Measurements from ENCODE around the gene GPR132. TPM values are rescaled to one million over a fixed set of nuclear protein-coding genes. Genes with fewer than 3 reads are reported as not detected.
"Not testable (repeated sequence)": the region's sequence is repeated elsewhere in the genome, so short reads cannot be mapped to it uniquely, and the experiment has no call there.

Gene GPR132
- total and polyA plus RNA-seq, 3 experiments from 2014 or later = 34.9 to 52.0 (median 51.3) TPM

- no peak overlapping the region for H3K27ac Mint-ChIP-seq
- Histone ChIP-seq H3K9me3 (ENCODE audit: low read length) (no peaks in the 10 kb centered on the region), H3K36me3 (ENCODE audit: insufficient read depth, low read length) (no peaks in the 10 kb centered on the region), H3K4me3 (ENCODE audit: low read length) (no peak overlapping the region), H3K4me1 (ENCODE audit: insufficient read depth, low read length) (peaks cover 17% of the 10 kb centered on the region), H3K27ac (ENCODE audit: low read depth, low read length) (no peak overlapping the region), H3K27me3 (ENCODE audit: insufficient read depth, low read length, poor library complexity, severe bottlenecking) (no peaks in the 10 kb centered on the region)
- no peak for DNase-seq
- H3K4me3 Mint-ChIP-seq = peak overlapping the region in 1 of 7 donors; percentile 32
- H3K27me3 Mint-ChIP-seq = no peaks in the 10 kb centered on the region
- CTCF ChIA-PET = interaction anchor here (1.7 to 9.0 kb wide), 4 partner anchors 11 to 40 kb away, joined by 8 to 153 read pairs (median 58); partner anchors contain the start of gene GPR132
- H3K4me1 Mint-ChIP-seq = peaks cover 9 to 24% (median 13%) of the 10 kb centered on the region in 3 donors
- peaks cover 0 to 1% (median 0%) of the 10 kb centered on the region in 3 donors for H3K36me3 Mint-ChIP-seq
- POLR2A ChIA-PET = interaction anchor here (0.6 to 4.2 kb wide), 7 partner anchors 8 to 421 kb away, joined by 3 to 34 read pairs (median 4); partner anchors contain the start of genes CLBA1 and GPR132
- H3K9me3 Mint-ChIP-seq = no peaks in the 10 kb centered on the region
These were observed 20.5 kb upstream of the GPR132 start for GRCh38 chr14:105085766-105086165.

GRCh38 chr14:105084741-105085571 is 19.7 kb upstream of the GPR132 start:
- Histone ChIP-seq H3K4me1 (ENCODE audit: insufficient read depth, low read length) (peaks cover 11% of the 10 kb centered on the region), H3K9me3 (ENCODE audit: low read length) (no peaks in the 10 kb centered on the region), H3K27ac (ENCODE audit: low read depth, low read length) (no peak overlapping the region), H3K4me3 (ENCODE audit: low read length) (no peak overlapping the region), H3K36me3 (ENCODE audit: insufficient read depth, low read length) (no peaks in the 10 kb centered on the region), H3K27me3 (ENCODE audit: insufficient read depth, low read length, poor library complexity, severe bottlenecking) (no peaks in the 10 kb centered on the region)
- no peaks in the 10 kb centered on the region for H3K9me3 Mint-ChIP-seq
- H3K27ac Mint-ChIP-seq = peak overlapping the region in 1 of 8 donors; percentile 60
- CTCF ChIA-PET = interaction anchor here (3.8 to 9.0 kb wide), 3 partner anchors 10 to 39 kb away, joined by 27 to 153 read pairs (median 90); partner anchors contain the start of gene GPR132
- H3K4me1 Mint-ChIP-seq = peaks cover 5 to 19% (median 11%) of the 10 kb centered on the region in 3 donors
- H3K27me3 Mint-ChIP-seq = no peaks in the 10 kb centered on the region
- H3K36me3 Mint-ChIP-seq = peaks cover 0 to 1% (median 0%) of the 10 kb centered on the region in 3 donors
- POLR2A ChIA-PET = interaction anchor here (1.1 to 4.2 kb wide), 2 partner anchors 8 to 20 kb away, joined by 3 to 34 read pairs; partner anchors contain the start of gene GPR132
- peak overlapping the region in 2 of 7 donors; percentile 32 to 33 for H3K4me3 Mint-ChIP-seq
- no peak for DNase-seq

- Mint-ChIP-seq H3K27me3 (no peaks in the 10 kb centered on the region), H3K36me3 (peaks cover 0 to 1% (median 0%) of the 10 kb centered on the region in 3 donors), H3K27ac (peak overlapping the region in 2 of 8 donors; percentile 61 to 91), H3K4me3 (peak overlapping the region in 2 of 7 donors; percentile 12 to 27), H3K4me1 (peaks cover 5 to 19% (median 11%) of the 10 kb centered on the region in 3 donors), H3K9me3 (no peaks in the 10 kb centered on the region)
- peaks cover 11% of the 10 kb centered on the region for H3K4me1 ChIP-seq (ENCODE audit: insufficient read depth, low read length)
- no peaks in the 10 kb centered on the region for H3K27me3 ChIP-seq (ENCODE audit: insufficient read depth, low read length, poor library complexity, severe bottlenecking)
- H3K9me3 ChIP-seq (ENCODE audit: low read length) = no peaks in the 10 kb centered on the region
- no peak overlapping the region for H3K4me3 ChIP-seq (ENCODE audit: low read length)
- CTCF ChIA-PET = interaction anchor here (3.8 to 9.0 kb wide), 3 partner anchors 10 to 38 kb away, joined by 27 to 153 read pairs (median 90); partner anchors contain the start of gene GPR132
- no peak overlapping the region for H3K27ac ChIP-seq (ENCODE audit: low read depth, low read length)
- POLR2A ChIA-PET = interaction anchor here (4.2 kb wide), 1 partner anchor 19 kb away, joined by 34 read pairs; the partner anchor contains the start of gene GPR132
- no peak for DNase-seq
- no peaks in the 10 kb centered on the region for H3K36me3 ChIP-seq (ENCODE audit: insufficient read depth, low read length)
These were observed 18.9 kb upstream of the GPR132 start for GRCh38 chr14:105083926-105084685.

- H3K4me1 Mint-ChIP-seq = peaks cover 12 to 18% (median 17%) of the 10 kb centered on the region in 3 donors
- H3K27me3 Mint-ChIP-seq = no peaks in the 10 kb centered on the region
- H3K9me3 Mint-ChIP-seq = no peaks in the 10 kb centered on the region
- Histone ChIP-seq H3K4me3 (ENCODE audit: low read length) (no peak overlapping the region), H3K36me3 (ENCODE audit: insufficient read depth, low read length) (no peaks in the 10 kb centered on the region), H3K9me3 (ENCODE audit: low read length) (no peaks in the 10 kb centered on the region), H3K27me3 (ENCODE audit: insufficient read depth, low read length, poor library complexity, severe bottlenecking) (no peaks in the 10 kb centered on the region), H3K4me1 (ENCODE audit: insufficient read depth, low read length) (peaks cover 16% of the 10 kb centered on the region), H3K27ac (ENCODE audit: low read depth, low read length) (no peak overlapping the region)
- H3K27ac Mint-ChIP-seq = peak overlapping the region in 1 of 8 donors; percentile 68
- H3K4me3 Mint-ChIP-seq = no peak overlapping the region
- no peak for DNase-seq
- ChIA-PET CTCF (no interaction called here), POLR2A (no interaction called here)
- H3K36me3 Mint-ChIP-seq = peaks cover 0 to 1% (median 0%) of the 10 kb centered on the region in 3 donors
These were observed 17.5 kb upstream of the GPR132 start for GRCh38 chr14:105082703-105083102.

- H3K36me3 ChIP-seq (ENCODE audit: insufficient read depth, low read length); H3K27me3 ChIP-seq (ENCODE audit: insufficient read depth, low read length, poor library complexity, severe bottlenecking); H3K36me3 Mint-ChIP-seq; H3K9me3 ChIP-seq (ENCODE audit: low read length); POLR2A ChIA-PET; H3K9me3 Mint-ChIP-seq; H3K4me3 ChIP-seq (ENCODE audit: low read length); DNase-seq; H3K27me3 Mint-ChIP-seq; H3K27ac ChIP-seq (ENCODE audit: low read depth, low read length): not testable (repeated sequence)
- Mint-ChIP-seq H3K4me3 (peak overlapping the region in 1 of 7 donors; percentile 34), H3K4me1 (peaks cover 20 to 26% (median 24%) of the 10 kb centered on the region in 3 donors), H3K27ac (peak overlapping the region in 1 of 8 donors; percentile 35)
- CTCF ChIA-PET = interaction anchor here (1.1 to 1.4 kb wide), 2 partner anchors 9 to 14 kb away, joined by 5 to 7 read pairs; no protein-coding TSS in a partner anchor
- peaks cover 26% of the 10 kb centered on the region for H3K4me1 ChIP-seq (ENCODE audit: insufficient read depth, low read length)
These were observed 16.2 kb upstream of the GPR132 start for GRCh38 chr14:105081473-105081872.

GRCh38 chr14:105080161-105080560 is 14.9 kb upstream of the GPR132 start:
- H3K4me1 Mint-ChIP-seq = peaks cover 25 to 31% (median 31%) of the 10 kb centered on the region in 3 donors
- Histone ChIP-seq H3K27ac (ENCODE audit: low read depth, low read length) (no peak overlapping the region), H3K27me3 (ENCODE audit: insufficient read depth, low read length, poor library complexity, severe bottlenecking) (no peaks in the 10 kb centered on the region), H3K36me3 (ENCODE audit: insufficient read depth, low read length) (no peaks in the 10 kb centered on the region), H3K9me3 (ENCODE audit: low read length) (no peaks in the 10 kb centered on the region), H3K4me1 (ENCODE audit: insufficient read depth, low read length) (peaks cover 29% of the 10 kb centered on the region), H3K4me3 (ENCODE audit: low read length) (no peak overlapping the region)
- peak overlapping the region in 2 of 8 donors; percentile 46 to 77 for H3K27ac Mint-ChIP-seq
- ChIA-PET CTCF (interaction anchor here (1.0 to 1.5 kb wide), 2 partner anchors 11 to 34 kb away, joined by 3 to 4 read pairs; no protein-coding TSS in a partner anchor), POLR2A (no interaction called here)
- H3K27me3 Mint-ChIP-seq = no peaks in the 10 kb centered on the region
- peak overlapping the region in 1 of 7 donors; percentile 70 for H3K4me3 Mint-ChIP-seq
- no peak for DNase-seq
- no peaks in the 10 kb centered on the region for H3K36me3 Mint-ChIP-seq
- no peaks in the 10 kb centered on the region for H3K9me3 Mint-ChIP-seq

- H3K4me1 ChIP-seq (ENCODE audit: insufficient read depth, low read length) = peaks cover 29% of the 10 kb centered on the region
- Mint-ChIP-seq H3K27me3 (no peaks in the 10 kb centered on the region), H3K4me1 (peaks cover 25 to 37% (median 29%) of the 10 kb centered on the region in 3 donors), H3K4me3 (peak overlapping the region in 1 of 7 donors; percentile 58), H3K36me3 (no peaks in the 10 kb centered on the region), H3K9me3 (no peaks in the 10 kb centered on the region), H3K27ac (peak overlapping the region in 1 of 8 donors; percentile 52)
- no peak overlapping the region for H3K4me3 ChIP-seq (ENCODE audit: low read length)
- H3K36me3 ChIP-seq (ENCODE audit: insufficient read depth, low read length) = no peaks in the 10 kb centered on the region
- H3K27me3 ChIP-seq (ENCODE audit: insufficient read depth, low read length, poor library complexity, severe bottlenecking) = no peaks in the 10 kb centered on the region
- H3K27ac ChIP-seq (ENCODE audit: low read depth, low read length) = no peak overlapping the region
- CTCF ChIA-PET = interaction anchor here (9.1 kb wide), 1 partner anchor 10 kb away, joined by 90 read pairs; no protein-coding TSS in a partner anchor
- POLR2A ChIA-PET = interaction anchor here (1.6 kb wide), 1 partner anchor 7 kb away, joined by 3 read pairs; no protein-coding TSS in a partner anchor
- no peak for DNase-seq
- no peaks in the 10 kb centered on the region for H3K9me3 ChIP-seq (ENCODE audit: low read length)
These were observed 13.1 kb upstream of the GPR132 start for GRCh38 chr14:105078294-105078693.

All from CD8-positive, alpha-beta memory T cell (primary cell).